ENCODE results near the gene SLC12A8. TPM values are rescaled to one million over a fixed set of nuclear protein-coding genes. Genes with fewer than 3 reads are reported as not detected.

Gene SLC12A8
- total RNA-seq, 1 donor from 2014 or later = 3.0 TPM

GRCh38 chr3:125051715-125052581, 160.6 kb downstream of the SLC12A8 start:
- Mint-ChIP-seq H3K9me3 (ENCODE audit: unreplicated experiment) (no peaks in the 10 kb centered on the region), H3K27me3 (ENCODE audit: unreplicated experiment) (no peaks in the 10 kb centered on the region), H3K4me1 (ENCODE audit: unreplicated experiment) (peaks cover 75% of the 10 kb centered on the region), H3K4me3 (ENCODE audit: unreplicated experiment) (peak overlapping the region; percentile 91), H3K27ac (ENCODE audit: unreplicated experiment) (peak overlapping the region; percentile 92), H3K36me3 (ENCODE audit: unreplicated experiment) (peaks cover 13% of the 10 kb centered on the region)
- TF ChIP-seq CTCF (IDR thresholded peaks at IDR 0.05) = no peak
- DNase-seq (ENCODE audit: extremely low spot score, unreplicated experiment) = no peak

GRCh38 chr3:125051205-125051604, 161.3 kb downstream of the SLC12A8 start:
- no peak for TF ChIP-seq CTCF (IDR thresholded peaks at IDR 0.05)
- Mint-ChIP-seq H3K9me3 (ENCODE audit: unreplicated experiment) (no peaks in the 10 kb centered on the region), H3K4me1 (ENCODE audit: unreplicated experiment) (peaks cover 73% of the 10 kb centered on the region), H3K36me3 (ENCODE audit: unreplicated experiment) (peaks cover 15% of the 10 kb centered on the region), H3K27me3 (ENCODE audit: unreplicated experiment) (no peaks in the 10 kb centered on the region), H3K4me3 (ENCODE audit: unreplicated experiment) (peak overlapping the region; percentile 91), H3K27ac (ENCODE audit: unreplicated experiment) (peak overlapping the region; percentile 92)
- no peak for DNase-seq (ENCODE audit: extremely low spot score, unreplicated experiment)

GRCh38 chr3:125050488-125051090, 162.0 kb downstream of the SLC12A8 start:
- no peak for DNase-seq (ENCODE audit: extremely low spot score, unreplicated experiment)
- H3K9me3 Mint-ChIP-seq (ENCODE audit: unreplicated experiment) = no peaks in the 10 kb centered on the region
- H3K36me3 Mint-ChIP-seq (ENCODE audit: unreplicated experiment) = peaks cover 15% of the 10 kb centered on the region
- no peaks in the 10 kb centered on the region for H3K27me3 Mint-ChIP-seq (ENCODE audit: unreplicated experiment)
- H3K4me3 Mint-ChIP-seq (ENCODE audit: unreplicated experiment) = no peak overlapping the region
- peak overlapping the region; percentile 92 for H3K27ac Mint-ChIP-seq (ENCODE audit: unreplicated experiment)
- no peak for TF ChIP-seq CTCF (IDR thresholded peaks at IDR 0.05)
- peaks cover 71% of the 10 kb centered on the region for H3K4me1 Mint-ChIP-seq (ENCODE audit: unreplicated experiment)

- peaks cover 15% of the 10 kb centered on the region for H3K36me3 Mint-ChIP-seq (ENCODE audit: unreplicated experiment)
- H3K27ac Mint-ChIP-seq (ENCODE audit: unreplicated experiment) = peak overlapping the region; percentile 12
- no peaks in the 10 kb centered on the region for H3K27me3 Mint-ChIP-seq (ENCODE audit: unreplicated experiment)
- no peak for TF ChIP-seq CTCF (IDR thresholded peaks at IDR 0.05)
- no peaks in the 10 kb centered on the region for H3K9me3 Mint-ChIP-seq (ENCODE audit: unreplicated experiment)
- H3K4me1 Mint-ChIP-seq (ENCODE audit: unreplicated experiment) = peaks cover 57% of the 10 kb centered on the region
- no peak overlapping the region for H3K4me3 Mint-ChIP-seq (ENCODE audit: unreplicated experiment)
- no peak for DNase-seq (ENCODE audit: extremely low spot score, unreplicated experiment)
Measured at GRCh38 chr3:125048282-125048681, 164.3 kb downstream of the SLC12A8 start.

- H3K27me3 Mint-ChIP-seq (ENCODE audit: unreplicated experiment) = no peaks in the 10 kb centered on the region
- H3K27ac Mint-ChIP-seq (ENCODE audit: unreplicated experiment) = no peak overlapping the region
- DNase-seq (ENCODE audit: extremely low spot score, unreplicated experiment) = no peak
- no peak overlapping the region for H3K4me3 Mint-ChIP-seq (ENCODE audit: unreplicated experiment)
- H3K4me1 Mint-ChIP-seq (ENCODE audit: unreplicated experiment) = peaks cover 40% of the 10 kb centered on the region
- TF ChIP-seq CTCF (IDR thresholded peaks at IDR 0.05) = peak; percentile 45
- H3K9me3 Mint-ChIP-seq (ENCODE audit: unreplicated experiment) = no peaks in the 10 kb centered on the region
- peaks cover 15% of the 10 kb centered on the region for H3K36me3 Mint-ChIP-seq (ENCODE audit: unreplicated experiment)
Measured at GRCh38 chr3:125045965-125046364, 166.6 kb downstream of the SLC12A8 start.

Measured in osteocyte (in vitro differentiated cells).